Endothelial cell of umbilical vein (primary cell): ENCODE data around the gene CMTM2. TPM values are rescaled to one million over a fixed set of nuclear protein-coding genes. Genes with fewer than 3 reads are reported as not detected.

Experiments
- BruUV-seq: library from RNA; stranded (reverse); fragments of 400-500 nt; replicated peaks from 2 replicates; lab custom pipeline; 2021; lab: Mats Ljungman, UMichigan
- CTCF ChIA-PET: fragments of 300-600, 350-600 bp; sonication (Branson Sonifier 250); formaldehyde crosslinking; loops from one replicate; lab custom pipeline; 2021; ENCODE audit warnings: antibody characterized with exemption, inconsistent platforms; lab: Charles Lee
- POLR2A ChIA-PET: fragments of 300-600, 350-600 bp; sonication (Branson Sonifier 250); formaldehyde crosslinking; loops from one replicate; lab custom pipeline; 2021; ENCODE audit warnings: antibody characterized with exemption, inconsistent platforms; lab: Charles Lee
- DNase-seq: peaks from one replicate; pipeline ENCODE4 v3.0.0-alpha.2; 2011; ENCODE audit warnings: low read depth, low spot score
- FAIRE-seq: peaks from 2 replicates; lab custom pipeline; 2011; peaks lifted over from hg19 to GRCh38; lab: Jason Lieb, UNC
- H2AFZ ChIP-seq: 2 replicates; pipeline ENCODE4 v1.6.0; 2012; ENCODE audit warnings: low read depth, low read length, control low read depth, inconsistent platforms
- H3K27ac ChIP-seq: 2 replicates; pipeline ENCODE4 v1.5.1; 2011; ENCODE audit warnings: low read depth, mild to moderate bottlenecking, control low read depth, low read length, moderate library complexity; ENCODE audit not compliant: insufficient read depth
- H3K27me3 ChIP-seq, 2 experiments: 2 replicates each; pipeline versions ENCODE4 v1.6.0 to v1.6.1; 2011; ENCODE audit warnings: low read length in 2 of 2, mixed read lengths in 1 of 2; ENCODE audit not compliant: control insufficient read depth in 2 of 2, insufficient read depth in 2 of 2
- H3K36me3 ChIP-seq, 2 experiments: 2 replicates in 1 of 2; 3 replicates in 1 of 2; pipeline ENCODE4 v1.5.1; 2011; ENCODE audit warnings: low read length in 2 of 2, mild to moderate bottlenecking in 1 of 2, moderate library complexity in 1 of 2; ENCODE audit not compliant: control insufficient read depth in 2 of 2, insufficient read depth in 2 of 2; ENCODE audit errors: extremely low read depth in 1 of 2
- H3K4me1 ChIP-seq: 3 replicates; pipeline ENCODE4 v1.5.1; 2011; ENCODE audit warnings: mild to moderate bottlenecking, low read length; ENCODE audit not compliant: control insufficient read depth, insufficient read depth; ENCODE audit errors: extremely low read depth
- H3K4me2 ChIP-seq: 2 replicates; pipeline ENCODE4 v1.6.1; 2011; ENCODE audit warnings: low read length, control low read depth, mixed read lengths; ENCODE audit not compliant: insufficient read depth
- H3K4me3 ChIP-seq, 3 experiments: fragments of 200-600 bp in 1 of 3; sonication (generic), shearing (Covaris generic) in 1 of 3; replicated peaks in 1 of 3; 2 replicates each; pipeline ENCODE4 v1.5.1; 2011 to 2016; ENCODE audit warnings: control low read depth in 3 of 3, low read length in 3 of 3, mild to moderate bottlenecking in 2 of 3, inconsistent platforms in 1 of 3, low read depth in 1 of 3, moderate library complexity in 1 of 3; ENCODE audit not compliant: insufficient read depth in 1 of 3
- H3K79me2 ChIP-seq: 2 replicates; pipeline ENCODE4 v1.6.0; 2012; ENCODE audit warnings: low read length, inconsistent platforms; ENCODE audit not compliant: control insufficient read depth, insufficient read depth
- H3K9ac ChIP-seq: replicated peaks from 2 replicates; pipeline ENCODE3; 2011; ENCODE audit warnings: low read length, control low read depth; ENCODE audit not compliant: insufficient read depth; ENCODE audit errors: extremely low read depth
- H3K9me1 ChIP-seq: replicated peaks from 3 replicates; pipeline ENCODE4 v1.6.0; 2011; ENCODE audit warnings: mild to moderate bottlenecking, low read length; ENCODE audit not compliant: control insufficient read depth, insufficient read depth; ENCODE audit errors: extremely low read depth
- H3K9me3 ChIP-seq: replicated peaks from 2 replicates; pipeline ENCODE4 v1.5.1; 2012; ENCODE audit warnings: low read length, inconsistent platforms; ENCODE audit not compliant: control insufficient read depth, insufficient read depth
- H4K20me1 ChIP-seq: replicated peaks from 2 replicates; pipeline ENCODE3; 2011; ENCODE audit warnings: mild to moderate bottlenecking, low read length; ENCODE audit not compliant: control insufficient read depth, insufficient read depth; ENCODE audit errors: extremely low read depth
- EZH2 ChIP-seq: IDR thresholded peaks from 2 replicates; pipeline ENCODE4 v1.6.1; 2012; ENCODE audit warnings: borderline replicate concordance, low read depth, mild to moderate bottlenecking, moderate library complexity, low read length, inconsistent platforms; ENCODE audit not compliant: severe bottlenecking
- FOS ChIP-seq: IDR thresholded peaks from 2 replicates; pipeline ENCODE4 v1.6.1; 2011; ENCODE audit warnings: mild to moderate bottlenecking, low read length, moderate library complexity, borderline replicate concordance; ENCODE audit not compliant: insufficient read depth
- GATA2 ChIP-seq: IDR thresholded peaks from 2 replicates; pipeline ENCODE4 v1.7.0; 2011; ENCODE audit warnings: low read depth, mild to moderate bottlenecking, moderate library complexity, mixed read lengths, low read length; ENCODE audit not compliant: insufficient read length, insufficient read depth
- JUN ChIP-seq: IDR thresholded peaks from 2 replicates; pipeline ENCODE4 v1.6.1; 2011; ENCODE audit warnings: borderline replicate concordance, low read depth; ENCODE audit not compliant: insufficient read length, insufficient read depth
- MYC ChIP-seq: IDR thresholded peaks from one replicate; pipeline ENCODE4 v1.6.1; 2011; ENCODE audit warnings: mild to moderate bottlenecking, low read depth, low read length
- POLR2A ChIP-seq: IDR thresholded peaks from 2 replicates; pipeline ENCODE4 v1.6.1; 2012; ENCODE audit warnings: low read depth, mild to moderate bottlenecking, control low read depth, low read length
- POLR2AphosphoS5 ChIP-seq: IDR thresholded peaks from 2 replicates; pipeline ENCODE4 v1.6.1; 2012; ENCODE audit warnings: low read depth, mild to moderate bottlenecking, control low read depth, low read length, moderate library complexity; ENCODE audit not compliant: insufficient read depth
- dilution Hi-C: fragments of 300-500 bp; cut with MboI; formaldehyde crosslinking; loops from one replicate; pipeline ENCODE4 v1.15.0; 2019; ENCODE audit warnings: low sequenced_read_pairs; ENCODE audit not compliant: extremely low pct_ligation_motif_present
- intact Hi-C: fragments of 100-400 bp; cut with micrococcal nuclease; formaldehyde crosslinking; loops from one replicate; pipeline ENCODE4 v1.10.0; 2022
- polyA plus RNA-seq, 4 experiments: library from polyadenylated mRNA; depleted of rRNA in 3 of 4; stranded (reverse) in 3 of 4; unstranded in 1 of 4; fragments of >200 nt; gene quantifications; 2 replicates each; pipeline versions ENCODE4 v1.2.1 to v1.2.3, GENCODE V29; 2011 to 2012; ENCODE audit warnings: missing spikeins in 1 of 4
- total RNA-seq: library from RNA; stranded (reverse); gene quantifications from 2 replicates; pipeline ENCODE4 v1.2.3, GENCODE V29; 2021
- TF ChIP-seq, protein P1 (sequence below): IDR thresholded peaks from 2 replicates; pipeline ENCODE4 v1.6.1; 2011; ENCODE audit not compliant: insufficient read depth, insufficient read length
- TF ChIP-seq, protein P2 (sequence below), 2 donors: IDR thresholded peaks; 1 replicate in 1 of 2; 2 replicates in 1 of 2; pipeline ENCODE4 v1.5.1; 2011; ENCODE audit warnings: low read length in 2 of 2, mild to moderate bottlenecking in 2 of 2, moderate library complexity in 2 of 2, control low read depth in 1 of 2, inconsistent platforms in 1 of 2, low read depth in 1 of 2; ENCODE audit not compliant: insufficient read depth in 1 of 2; ENCODE audit errors: extremely low read depth in 1 of 2

Gene CMTM2
- total and polyA plus RNA-seq, 2 donors (not counting 3 experiments of a cell fraction or from before 2014, with no cell fraction given) = not detected

DNA sequence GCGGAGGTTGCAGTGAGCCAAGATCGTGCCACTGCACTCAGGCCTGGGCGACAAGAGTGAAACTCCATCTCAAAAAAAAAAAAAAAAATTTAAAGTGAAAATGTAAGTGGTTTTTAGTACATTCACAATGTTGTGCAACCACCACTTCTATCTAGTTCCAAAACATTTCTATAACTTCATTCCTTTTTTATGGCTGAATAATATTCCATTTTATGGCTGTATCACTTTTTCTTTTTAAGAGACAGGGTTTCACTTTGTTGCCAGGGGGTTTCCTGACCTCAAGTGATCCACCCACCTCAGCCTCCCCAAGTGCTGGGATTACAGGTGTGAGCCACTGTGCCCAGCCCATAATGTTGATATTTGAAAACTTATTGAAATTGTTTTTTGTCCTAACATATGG is 13.6 kb downstream of the CMTM2 start:
- Histone ChIP-seq H3K4me1 (no peaks in the 10 kb centered on the region), H3K27me3 (peaks cover 0 to 9% of the 10 kb centered on the region in 2 experiments), H3K9me1 (no peaks in the 10 kb centered on the region), H3K36me3 (no peaks in the 10 kb centered on the region), H3K79me2 (no peaks in the 10 kb centered on the region), H3K27ac (no peak overlapping the region), H4K20me1 (no peaks in the 10 kb centered on the region), H2AFZ (no peak overlapping the region), H3K9ac (no peak overlapping the region), H3K9me3 (no peaks in the 10 kb centered on the region), H3K4me3 (no peak overlapping the region), H3K4me2 (no peak overlapping the region)
- dilution Hi-C loops = no loop called here
- DNase-seq = no peak
- no peak for FAIRE-seq
- ChIA-PET CTCF (no interaction called here), POLR2A (no interaction called here)
- TF ChIP-seq, protein P1, sequence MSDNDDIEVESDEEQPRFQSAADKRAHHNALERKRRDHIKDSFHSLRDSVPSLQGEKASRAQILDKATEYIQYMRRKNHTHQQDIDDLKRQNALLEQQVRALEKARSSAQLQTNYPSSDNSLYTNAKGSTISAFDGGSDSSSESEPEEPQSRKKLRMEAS = no peak
- TF ChIP-seq, protein P2, sequence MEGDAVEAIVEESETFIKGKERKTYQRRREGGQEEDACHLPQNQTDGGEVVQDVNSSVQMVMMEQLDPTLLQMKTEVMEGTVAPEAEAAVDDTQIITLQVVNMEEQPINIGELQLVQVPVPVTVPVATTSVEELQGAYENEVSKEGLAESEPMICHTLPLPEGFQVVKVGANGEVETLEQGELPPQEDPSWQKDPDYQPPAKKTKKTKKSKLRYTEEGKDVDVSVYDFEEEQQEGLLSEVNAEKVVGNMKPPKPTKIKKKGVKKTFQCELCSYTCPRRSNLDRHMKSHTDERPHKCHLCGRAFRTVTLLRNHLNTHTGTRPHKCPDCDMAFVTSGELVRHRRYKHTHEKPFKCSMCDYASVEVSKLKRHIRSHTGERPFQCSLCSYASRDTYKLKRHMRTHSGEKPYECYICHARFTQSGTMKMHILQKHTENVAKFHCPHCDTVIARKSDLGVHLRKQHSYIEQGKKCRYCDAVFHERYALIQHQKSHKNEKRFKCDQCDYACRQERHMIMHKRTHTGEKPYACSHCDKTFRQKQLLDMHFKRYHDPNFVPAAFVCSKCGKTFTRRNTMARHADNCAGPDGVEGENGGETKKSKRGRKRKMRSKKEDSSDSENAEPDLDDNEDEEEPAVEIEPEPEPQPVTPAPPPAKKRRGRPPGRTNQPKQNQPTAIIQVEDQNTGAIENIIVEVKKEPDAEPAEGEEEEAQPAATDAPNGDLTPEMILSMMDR (IDR thresholded peaks at IDR 0.05; ENCODE audit: extremely low read depth in 1 of 2, insufficient read depth in 1 of 2, low read depth in 1 of 2, low read length in 2 of 2) = no peak
- TF ChIP-seq POLR2AphosphoS5 (no peak), MYC (no peak), EZH2 (no peak), JUN (no peak), POLR2A (no peak), FOS (no peak), GATA2 (no peak)
- no TSS peak for BruUV-seq
- intact Hi-C loops = no loop called here
